Muscle of arm (tissue), 14 donors: Measurements from ENCODE around the gene GNAT2. TPM values are rescaled to one million over a fixed set of nuclear protein-coding genes. Genes with fewer than 3 reads are reported as not detected.
"Not testable (repeated sequence)": the region's sequence is repeated elsewhere in the genome, so short reads cannot be mapped to it uniquely, and the experiment has no call there.

Experiments
- DNase-seq: peaks from one replicate; pipeline ENCODE4 v3.0.0-alpha.2; 2013
- long read RNA-seq, 11 donors: transcript quantifications; one replicate each; lab custom pipeline, GENCODE V29; 2026
- polyA plus RNA-seq, 12 donors: library from polyadenylated mRNA; unstranded; fragments of 120-200 nt; gene quantifications; one replicate each; pipeline ENCODE4 v1.2.1, GENCODE V29; 2013; ENCODE audit not compliant: insufficient read length in 12 of 12

GNAT2 gene
- polyA plus RNA-seq: not detected
- long read RNA-seq, donor 1: 0 reads
- long read RNA-seq, donor 2: 0 reads
- long read RNA-seq, donor 3: 0 reads
- long read RNA-seq, donor 4: 0 reads
- long read RNA-seq, donor 5: 0 reads
- long read RNA-seq, donor 6: 0 reads
- long read RNA-seq, donor 7: 0 reads
- long read RNA-seq, donor 8: 0 reads
- long read RNA-seq, donor 9: 0 reads
- long read RNA-seq, donor 10: 0 reads
- long read RNA-seq, donor 11, partial matches to known transcripts: 101 of 101 reads
- long read RNA-seq, donor 11, other reads (novel, unspliced or antisense): 0 of 101 reads

- DNase-seq: peak; percentile 79
These were observed at the start of gene GNAT2, which contains the start of gene AMPD2 for GRCh38 chr1:109619576-109620400. GNAT2 (minus strand) TSS chr1:109619616; CDS start chr1:109612870, 6,746 bp downstream. AMPD2 (plus strand) TSS chr1:109619837; CDS start chr1:109621176, 1,339 bp downstream.

GRCh38 chr1:109668123-109668775 is 48.8 kb upstream of the GNAT2 start:
- no peak for DNase-seq

DNA sequence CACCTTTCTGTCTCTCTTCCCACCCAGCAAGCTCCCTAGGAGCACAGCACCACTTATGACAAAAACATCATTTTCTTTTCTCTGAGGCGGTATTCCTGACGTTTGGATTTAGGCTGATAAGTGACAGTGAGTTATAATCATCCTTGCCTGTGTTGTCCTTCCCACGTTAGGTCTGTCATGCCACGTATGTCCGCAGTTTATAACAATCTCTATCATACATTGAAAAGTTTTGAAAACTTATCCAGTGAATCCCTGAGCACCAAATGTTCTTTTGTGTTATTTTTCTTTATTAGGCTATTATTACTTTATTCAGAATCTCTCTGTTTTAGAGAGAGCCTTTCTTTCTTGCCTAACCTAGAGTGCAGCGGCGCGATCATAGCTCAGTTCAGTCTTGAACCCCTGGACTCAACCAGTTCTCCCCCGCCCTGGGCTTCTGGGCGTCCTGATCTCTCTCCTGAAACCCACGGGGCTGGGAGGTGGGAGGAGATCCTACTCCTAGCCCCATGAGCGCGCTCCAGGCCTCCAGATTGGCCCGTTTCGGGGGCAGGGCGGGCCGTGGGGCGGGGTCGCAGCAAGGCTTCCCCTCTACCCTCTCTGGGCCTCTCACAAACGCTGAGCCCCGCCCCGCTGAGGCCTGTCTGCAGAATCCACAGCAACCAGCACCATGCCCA is 48.2 kb upstream of the GNAT2 start, which contains the start of gene GSTM2:
Gene GSTM2, plus strand, starts transcription at position 606 of the 671 bp plus-strand sequence. Its CDS starts 59 bp downstream, at position 665.
- DNase-seq: peak; percentile 94

DNA sequence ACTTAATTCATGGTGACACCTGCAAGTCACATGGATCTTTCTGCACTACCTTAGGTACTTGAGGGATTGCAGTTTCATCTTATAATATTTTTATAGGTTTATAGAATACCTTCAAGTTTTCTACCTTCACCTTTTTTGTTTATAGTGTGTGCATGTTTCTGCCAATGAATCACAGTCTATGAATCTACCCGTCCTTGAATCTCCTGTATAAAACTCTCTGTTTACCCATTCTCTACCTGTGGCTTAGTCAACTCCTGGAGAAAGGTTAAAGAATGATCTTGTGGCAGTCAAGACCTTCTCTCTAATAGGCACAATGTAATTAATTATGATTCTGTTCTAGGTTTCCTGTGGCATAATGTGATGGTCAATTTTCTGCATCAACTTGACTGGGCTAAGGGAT is 45.3 kb upstream of the GNAT2 start:
- DNase-seq: no peak

DNA sequence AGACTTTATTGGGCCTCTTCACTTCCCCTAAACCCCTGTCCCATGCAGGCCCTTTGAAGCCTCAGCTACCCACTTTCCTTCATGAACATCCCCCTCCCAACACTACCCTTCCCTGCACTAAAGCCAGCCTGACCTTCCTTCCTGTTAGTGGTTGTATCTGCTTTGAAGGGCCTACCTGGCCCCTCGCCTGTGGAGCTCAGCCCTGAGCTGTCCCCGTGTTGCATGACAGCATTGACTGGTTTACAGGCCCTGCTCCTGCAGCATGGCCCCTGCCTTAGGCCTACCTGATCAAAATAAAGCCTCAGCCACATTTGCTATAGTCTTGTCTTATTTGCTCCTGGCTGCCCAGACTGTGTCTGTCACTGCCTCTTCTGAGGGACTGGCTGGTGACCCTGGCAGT is 42.0 kb upstream of the GNAT2 start:
- DNase-seq: no peak

- not testable (repeated sequence) for DNase-seq
These were observed 41.2 kb upstream of the GNAT2 start for GRCh38 chr1:109660691-109661026.

DNA sequence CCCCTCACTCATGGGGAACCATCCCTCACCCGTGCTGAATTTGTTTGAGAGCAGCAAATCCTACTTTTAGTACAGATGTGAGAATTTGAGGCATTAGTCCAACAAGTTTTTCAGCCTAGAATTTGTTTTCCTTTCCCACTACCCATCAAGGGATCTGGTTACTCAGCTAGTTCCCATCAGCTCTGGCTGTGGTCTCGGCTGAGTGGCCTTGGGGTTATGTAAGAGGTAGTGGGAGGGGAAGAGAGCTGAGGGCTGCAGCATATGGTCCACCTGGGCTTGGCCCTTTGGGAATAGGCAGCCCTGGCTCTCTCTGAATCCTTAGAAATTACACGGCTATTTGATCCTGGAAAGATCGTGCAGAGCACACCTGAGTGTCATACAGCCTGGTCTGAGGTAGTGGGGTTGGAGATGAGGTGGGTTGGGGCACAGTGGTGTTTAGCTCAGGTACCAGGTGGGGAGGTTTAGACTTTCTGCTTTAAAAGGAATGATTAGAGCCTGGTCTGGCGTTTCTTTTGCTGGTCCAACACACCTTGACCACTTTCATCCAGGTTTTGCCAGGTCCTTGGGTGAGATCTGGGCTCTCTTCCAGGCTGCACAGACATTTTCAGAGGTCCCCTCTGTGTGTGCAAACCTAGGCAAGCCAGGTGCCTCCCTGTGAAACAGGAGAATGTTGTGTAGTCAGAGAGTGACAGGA is 40.7 kb upstream of the GNAT2 start:
- DNase-seq: no peak

DNA sequence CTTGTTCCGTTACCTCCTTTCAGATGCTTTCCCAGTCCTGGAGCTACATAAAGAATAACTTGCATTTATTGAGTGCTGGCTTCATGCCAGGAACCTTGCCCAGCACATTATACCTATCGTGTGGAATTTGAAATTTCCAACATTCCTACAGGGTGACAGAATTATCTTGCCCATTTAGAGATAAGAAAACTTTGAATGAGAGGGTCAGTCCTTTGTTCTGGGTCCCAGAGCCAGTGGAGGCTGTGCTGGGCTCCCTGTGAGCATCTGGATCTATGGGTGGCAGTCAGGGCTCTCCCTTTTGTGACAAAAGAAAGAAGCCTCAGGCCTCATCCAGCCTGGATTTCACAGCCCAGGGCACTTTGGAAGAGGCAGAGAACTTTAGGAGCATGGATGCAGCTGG is 39.7 kb upstream of the GNAT2 start:
- no peak for DNase-seq

DNA sequence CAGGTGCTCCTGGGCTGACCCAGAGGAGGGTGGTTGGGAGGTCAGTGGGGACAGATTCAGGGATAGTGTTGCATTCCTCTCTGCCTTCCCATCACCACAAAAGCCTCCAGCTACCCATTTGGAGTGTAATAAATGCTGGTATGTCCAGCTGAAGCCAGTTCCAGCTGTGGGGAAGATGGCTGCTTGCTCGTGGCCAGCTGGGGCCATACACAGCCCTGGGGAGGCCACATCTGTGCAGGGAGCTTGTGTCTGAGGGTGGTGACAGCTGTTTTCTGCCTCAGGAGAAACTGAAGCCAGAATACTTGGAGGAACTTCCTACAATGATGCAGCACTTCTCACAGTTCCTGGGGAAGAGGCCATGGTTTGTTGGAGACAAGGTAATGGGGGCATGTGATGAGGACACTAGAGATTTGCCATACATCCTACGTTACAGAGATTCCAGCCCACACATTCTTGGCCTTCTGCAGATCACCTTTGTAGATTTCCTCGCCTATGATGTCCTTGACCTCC is 39.2 kb upstream of the GNAT2 start:
- no peak for DNase-seq

- DNase-seq: no peak
These were observed 38.6 kb upstream of the GNAT2 start for GRCh38 chr1:109657970-109658369.

DNA sequence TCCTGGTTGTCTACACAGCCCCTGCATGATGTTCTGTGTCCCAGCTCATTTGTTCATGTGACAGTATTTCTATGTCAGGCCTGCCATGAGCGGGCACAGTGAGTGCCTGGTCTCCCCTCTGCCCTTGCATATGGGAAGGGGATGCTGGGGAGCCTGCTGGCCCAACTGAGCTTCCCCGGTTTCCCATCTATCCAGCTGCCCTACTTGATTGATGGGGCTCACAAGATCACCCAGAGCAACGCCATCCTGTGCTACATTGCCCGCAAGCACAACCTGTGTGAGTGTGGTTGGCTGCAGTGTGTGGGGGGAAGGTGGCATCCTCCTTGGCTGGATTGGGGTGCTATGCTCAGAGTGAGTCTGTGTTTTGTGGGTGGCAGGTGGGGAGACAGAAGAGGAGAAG is 38.0 kb upstream of the GNAT2 start:
- no peak for DNase-seq

DNA sequence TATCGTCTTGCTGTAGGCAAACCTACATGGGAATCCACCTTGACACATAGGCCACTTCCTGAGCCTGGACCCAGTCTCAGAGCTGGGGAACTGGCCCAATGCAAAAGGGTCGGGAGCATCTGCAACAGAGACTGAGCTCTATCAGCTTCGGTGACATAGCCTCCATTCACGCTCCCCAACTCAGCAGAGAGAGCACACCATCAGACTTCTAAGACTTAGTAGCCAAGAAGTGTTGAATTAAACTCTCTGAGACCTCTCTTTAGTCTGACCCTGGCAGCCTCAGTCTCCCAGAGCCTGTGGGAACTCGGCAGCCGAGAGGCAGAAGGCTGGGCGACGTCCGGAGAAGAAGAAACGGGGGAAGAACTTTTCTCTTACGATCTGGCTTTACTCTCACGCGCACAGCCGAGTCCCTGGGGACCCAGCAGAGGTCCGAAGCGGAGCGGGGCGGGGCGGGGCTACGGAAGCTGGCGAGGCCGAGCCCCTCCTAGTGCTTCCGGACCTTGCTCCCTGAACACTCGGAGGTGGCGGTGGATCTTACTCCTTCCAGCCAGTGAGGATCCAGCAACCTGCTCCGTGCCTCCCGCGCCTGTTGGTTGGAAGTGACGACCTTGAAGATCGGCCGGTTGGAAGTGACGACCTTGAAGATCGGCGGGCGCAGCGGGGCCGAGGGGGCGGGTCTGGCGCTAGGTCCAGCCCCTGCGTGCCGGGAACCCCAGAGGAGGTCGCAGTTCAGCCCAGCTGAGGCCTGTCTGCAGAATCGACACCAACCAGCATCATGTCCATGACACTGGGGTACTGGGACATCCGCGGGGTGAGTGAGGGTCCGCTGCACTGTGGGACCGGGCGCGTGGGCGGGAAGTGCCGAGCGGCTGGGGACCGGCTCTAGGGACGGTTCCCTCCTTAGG is 36.5 kb upstream of the GNAT2 start, which contains the start of gene GSTM4:
Gene GSTM4, plus strand, starts transcription at position 485 of the 905 bp plus-strand sequence. Its CDS starts 291 bp downstream, at position 776.
- DNase-seq: peak; percentile 81

GRCh38 chr1:109654519-109654918 is 35.1 kb upstream of the GNAT2 start:
- DNase-seq: no peak

DNA sequence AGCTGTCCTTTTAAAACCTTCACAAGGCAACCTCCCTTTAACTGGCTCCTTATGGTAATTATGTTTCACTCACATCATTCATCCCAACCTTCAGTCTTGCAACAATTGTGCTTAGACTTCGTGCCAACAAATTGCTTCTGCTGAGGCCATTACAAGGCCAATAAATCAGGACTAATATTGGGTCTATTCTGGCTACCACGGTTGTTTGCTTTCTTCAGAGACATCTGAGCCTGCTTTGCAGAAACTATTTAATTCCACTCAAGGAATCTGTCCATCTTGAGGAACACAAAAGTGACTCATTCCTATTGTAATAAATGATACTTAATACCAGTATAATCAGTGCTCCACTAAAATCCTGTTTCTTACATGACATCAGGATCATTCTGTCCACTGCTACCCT is 33.9 kb upstream of the GNAT2 start:
- no peak for DNase-seq

DNA sequence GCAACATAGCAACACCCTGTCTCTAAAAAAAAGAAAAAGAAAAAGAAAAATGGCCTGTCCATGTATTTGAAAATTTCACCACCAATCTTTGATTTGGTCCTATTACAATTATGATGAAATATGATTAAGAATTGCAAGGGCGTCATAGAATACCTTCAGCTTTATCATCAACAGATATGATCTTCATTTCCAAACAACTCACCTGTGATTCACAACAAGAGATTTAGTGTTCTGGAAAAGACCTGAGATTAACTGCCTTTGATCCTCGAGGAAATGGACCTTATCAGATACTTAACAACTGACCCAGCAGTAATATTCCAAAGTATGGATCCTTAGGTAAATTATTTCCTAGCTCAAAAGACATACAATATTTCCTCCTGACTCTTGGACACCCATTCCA is 33.0 kb upstream of the GNAT2 start:
- no peak for DNase-seq

- no peak for DNase-seq
These were observed 31.2 kb upstream of the GNAT2 start for GRCh38 chr1:109650609-109651008.

DNA sequence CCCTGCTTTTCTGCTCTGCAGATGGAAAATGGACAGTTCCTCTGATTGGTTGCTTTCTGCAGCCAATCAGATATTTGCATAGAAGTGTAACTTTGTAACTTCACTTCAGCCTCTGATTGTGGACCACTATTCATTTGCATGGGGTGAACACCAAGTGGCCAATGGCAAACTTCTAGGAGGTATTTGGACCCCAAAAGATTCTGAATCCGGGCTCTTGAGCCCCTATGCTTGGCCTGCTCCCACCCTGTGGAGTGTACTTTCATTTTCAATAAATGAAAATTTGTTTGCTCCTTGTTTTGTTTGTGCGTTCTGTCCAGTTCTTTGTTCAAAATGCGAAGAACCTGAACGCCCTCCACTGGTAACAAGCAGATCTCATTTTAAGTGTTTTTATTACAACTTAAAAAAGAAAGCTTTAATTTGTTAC is 30.1 kb upstream of the GNAT2 start:
- peak; percentile 71 for DNase-seq

DNA sequence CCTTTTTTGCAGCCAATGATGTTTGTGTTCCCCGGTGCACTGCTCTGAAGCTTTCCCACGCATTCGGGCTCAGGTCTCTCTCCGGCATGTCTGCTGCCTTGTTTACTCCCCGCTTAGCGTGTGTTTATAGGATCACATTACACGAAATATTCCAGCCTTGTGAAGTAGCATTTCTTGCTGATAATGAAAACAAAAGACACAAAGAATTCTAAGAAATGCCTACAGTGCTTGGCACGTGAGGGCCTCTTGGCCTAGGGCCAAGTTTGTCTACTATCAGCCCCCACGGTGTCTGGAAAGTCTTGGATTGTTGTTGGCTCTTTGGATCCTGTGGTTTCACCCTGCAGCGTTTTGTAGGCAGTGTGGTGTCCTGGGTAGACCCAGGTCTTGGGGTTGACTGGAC is 25.3 kb upstream of the GNAT2 start:
- no peak for DNase-seq

- DNase-seq: peak; percentile 62
These were observed 24.2 kb upstream of the GNAT2 start for GRCh38 chr1:109643385-109644230.
